ENCODE measurements around the gene PPP1R12C. TPM values are rescaled to one million over a fixed set of nuclear protein-coding genes. Genes with fewer than 3 reads are reported as not detected.

The PPP1R12C gene
- total and polyA plus RNA-seq, 3 donors from 2014 or later, result 184 to 220 (median 206) TPM

GRCh38 chr19:55092423-55093318, 24.8 kb downstream of the PPP1R12C start:
- Histone ChIP-seq H3K9me3 (no peaks in the 10 kb centered on the region), H3K4me1 (peaks cover 1% of the 10 kb centered on the region), H3K27me3 (no peaks in the 10 kb centered on the region), H3K36me3 (ENCODE audit: low read depth, missing control alignments) (no peaks in the 10 kb centered on the region), H3K27ac (no peak overlapping the region), H3K4me3 (no peak overlapping the region)
- TF ChIP-seq POLR2A (IDR thresholded peaks at IDR 0.05), result no peak
- no peak for TF ChIP-seq CTCF (IDR thresholded peaks at IDR 0.05)
- DNase-seq, result peak; percentile 13
- 71% methylated on average over 45 of the region's 49 CpGs; no CpG with 5 or more reads in 1 of the 2 donors for WGBS, 2 donors
- intact Hi-C loops (cut with DNase I; ENCODE audit: low total_unique reads), result no loop called here

DNA sequence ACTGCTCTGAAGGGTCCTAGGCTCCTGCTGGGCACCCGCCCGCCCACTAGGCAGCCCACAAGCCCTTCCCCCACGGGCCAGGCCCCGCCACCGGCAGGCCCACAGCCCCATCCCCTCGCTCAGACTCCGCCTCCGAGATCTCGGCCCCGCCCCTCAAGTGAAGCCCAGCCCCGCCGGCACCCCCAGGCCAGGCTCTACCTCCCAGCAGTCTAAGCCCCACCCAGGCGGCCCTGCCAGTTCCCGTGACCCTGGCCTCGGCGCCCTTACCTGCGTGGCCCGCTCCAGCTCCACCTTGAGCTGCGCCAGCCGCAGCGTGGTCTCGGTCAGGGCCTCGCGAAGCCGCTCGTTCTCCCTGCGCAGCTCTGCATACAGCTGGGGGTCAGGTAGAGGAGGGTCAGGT, 25.5 kb downstream of the PPP1R12C start:
- H3K27me3 ChIP-seq, result no peaks in the 10 kb centered on the region
- peaks cover 8% of the 10 kb centered on the region for H3K4me1 ChIP-seq
- no peaks in the 10 kb centered on the region for H3K9me3 ChIP-seq
- WGBS, 2 donors, result 65 to 71% methylated on average over 8 to 27 of the region's 27 CpGs
- H3K4me3 ChIP-seq, result no peak overlapping the region
- no peaks in the 10 kb centered on the region for H3K36me3 ChIP-seq (ENCODE audit: low read depth, missing control alignments)
- intact Hi-C loops (cut with DNase I; ENCODE audit: low total_unique reads), result no loop called here
- DNase-seq, result peak; percentile 21
- TF ChIP-seq POLR2A (IDR thresholded peaks at IDR 0.05), result no peak
- TF ChIP-seq CTCF (IDR thresholded peaks at IDR 0.05), result no peak
- no peak overlapping the region for H3K27ac ChIP-seq

DNA sequence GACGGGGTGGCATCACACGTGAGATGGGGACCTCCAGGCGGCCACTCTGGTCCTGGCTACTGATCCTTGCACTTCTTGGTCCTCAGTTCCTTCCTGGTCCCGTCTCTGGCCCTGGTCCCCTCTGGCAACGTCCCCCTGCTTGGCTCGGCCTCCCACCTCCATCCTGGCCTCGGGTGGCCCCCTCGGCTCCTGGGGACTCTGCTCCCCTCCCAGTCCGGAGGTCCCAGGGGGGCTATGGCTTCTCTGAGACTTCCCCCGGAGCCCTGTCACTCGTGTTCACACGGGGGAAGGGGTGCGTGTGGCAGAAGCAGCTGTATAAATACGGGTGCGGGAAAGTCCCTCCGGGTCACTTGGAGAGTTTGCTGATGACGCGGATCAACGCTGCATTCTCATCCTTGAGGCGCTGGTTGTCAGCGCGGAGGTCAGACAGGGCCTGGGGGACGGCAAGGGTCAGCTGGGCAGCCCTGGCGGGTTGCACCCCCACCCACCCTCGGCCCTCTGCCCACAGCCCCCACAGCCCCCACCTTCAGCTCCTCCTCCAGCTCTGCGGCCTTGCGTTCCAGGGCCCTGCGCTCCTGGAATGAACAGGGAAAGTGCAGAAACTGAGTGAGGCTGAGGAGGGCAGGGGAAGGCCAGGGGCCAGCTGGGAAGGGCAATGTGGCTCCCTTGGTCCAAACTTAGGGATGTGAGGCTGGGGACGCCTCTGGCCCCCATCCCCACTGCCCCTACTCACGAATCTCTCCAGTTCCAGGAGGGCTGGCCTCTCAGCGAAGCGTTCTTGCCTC, 26.1 kb downstream of the PPP1R12C start:
- Histone ChIP-seq H3K4me3 (no peak overlapping the region), H3K27me3 (no peaks in the 10 kb centered on the region), H3K9me3 (no peaks in the 10 kb centered on the region), H3K4me1 (peaks cover 15% of the 10 kb centered on the region), H3K36me3 (ENCODE audit: low read depth, missing control alignments) (no peaks in the 10 kb centered on the region), H3K27ac (no peak overlapping the region)
- 75% methylated on average over 20 to 31 of the region's 32 CpGs for WGBS, 2 donors
- TF ChIP-seq POLR2A (IDR thresholded peaks at IDR 0.05) (no peak), CTCF (IDR thresholded peaks at IDR 0.05) (no peak)
- DNase-seq, result peak; percentile 13
- intact Hi-C loops (cut with DNase I; ENCODE audit: low total_unique reads), result no loop called here

DNA sequence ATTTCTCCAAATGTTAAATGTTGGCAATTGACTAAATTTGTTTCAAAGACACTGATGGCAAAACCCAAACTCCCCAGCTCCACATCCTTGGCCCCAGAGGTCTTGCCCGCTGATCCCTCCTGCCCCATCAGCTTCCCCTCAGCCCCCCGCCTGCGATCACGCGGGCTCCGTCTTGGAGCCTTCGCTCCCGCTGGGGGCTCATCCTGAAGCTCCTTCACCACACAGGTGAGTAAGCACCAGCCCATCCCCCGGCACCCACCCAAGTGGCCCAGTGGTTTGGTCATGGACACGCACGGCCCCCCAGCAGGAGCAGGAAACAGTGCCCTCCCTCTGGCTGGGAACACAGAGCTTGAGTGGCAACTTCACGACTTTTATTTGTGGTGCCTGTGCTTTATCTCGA, 26.9 kb downstream of the PPP1R12C start:
- no peak for DNase-seq
- no peak overlapping the region for H3K4me3 ChIP-seq
- no peaks in the 10 kb centered on the region for H3K9me3 ChIP-seq
- intact Hi-C loops (cut with DNase I; ENCODE audit: low total_unique reads), result no loop called here
- WGBS, 2 donors, result 90 to 96% methylated on average over 12 to 13 of the region's 13 CpGs
- no peaks in the 10 kb centered on the region for H3K36me3 ChIP-seq (ENCODE audit: low read depth, missing control alignments)
- peaks cover 17% of the 10 kb centered on the region for H3K4me1 ChIP-seq
- TF ChIP-seq CTCF (IDR thresholded peaks at IDR 0.05), result no peak
- TF ChIP-seq POLR2A (IDR thresholded peaks at IDR 0.05), result no peak
- H3K27ac ChIP-seq, result no peak overlapping the region
- no peaks in the 10 kb centered on the region for H3K27me3 ChIP-seq

Measured in testis (tissue), 3 donors.